ENCODE results near the gene ZNRF2. TPM values are rescaled to one million over a fixed set of nuclear protein-coding genes. Genes with fewer than 3 reads are reported as not detected.

Gene ZNRF2
- total RNA-seq, 1 donor from 2014 or later: 37.7 TPM

- no peaks in the 10 kb centered on the region for H3K9me3 Mint-ChIP-seq
- Histone ChIP-seq H3F3A (ENCODE audit: low read depth) (no peaks in the 10 kb centered on the region), H3K27ac (no peak overlapping the region), H3K4me1 (no peaks in the 10 kb centered on the region), H3K27me3 (no peaks in the 10 kb centered on the region), H3K4me2 (no peak overlapping the region), H3K4me3 (no peak overlapping the region), H3K36me3 (no peaks in the 10 kb centered on the region), H3K79me2 (ENCODE audit: low read depth) (no peaks in the 10 kb centered on the region), H4K20me1 (ENCODE audit: low read depth) (no peaks in the 10 kb centered on the region), H2AFZ (replicated peaks) (no peak overlapping the region), H3K9ac (no peak overlapping the region), H3K9me3 (ENCODE audit: low read depth) (no peaks in the 10 kb centered on the region)
- H3K36me3 Mint-ChIP-seq: no peaks in the 10 kb centered on the region
- TF ChIP-seq EZH2 (IDR thresholded peaks at IDR 0.05) (no peak), CTCF (IDR thresholded peaks at IDR 0.05) (no peak), EZH2phosphoT487 (IDR thresholded peaks at IDR 0.05) (no peak)
- H3K27ac Mint-ChIP-seq: peak overlapping the region; percentile 64
- H3K27me3 Mint-ChIP-seq (ENCODE audit: insufficient read depth, low read depth): peaks cover 3% of the 10 kb centered on the region
- DNase-seq (ENCODE audit: low spot score): no peak
- no peak overlapping the region for H3K4me3 Mint-ChIP-seq
- H3K4me1 Mint-ChIP-seq: peaks cover 7% of the 10 kb centered on the region
Measured at GRCh38 chr7:30240106-30240800, 44.1 kb upstream of the ZNRF2 start.

GRCh38 chr7:30241767-30242166 lies 42.6 kb upstream of the ZNRF2 start:
- H3K4me1 ChIP-seq: no peaks in the 10 kb centered on the region
- H3K27me3 Mint-ChIP-seq (ENCODE audit: insufficient read depth, low read depth): peaks cover 7% of the 10 kb centered on the region
- no peak overlapping the region for H3K9ac ChIP-seq
- TF ChIP-seq EZH2 (IDR thresholded peaks at IDR 0.05): no peak
- no peak for TF ChIP-seq EZH2phosphoT487 (IDR thresholded peaks at IDR 0.05)
- no peak for TF ChIP-seq CTCF (IDR thresholded peaks at IDR 0.05)
- H3K4me3 ChIP-seq: no peak overlapping the region
- no peak overlapping the region for H3K4me2 ChIP-seq
- no peaks in the 10 kb centered on the region for H3K79me2 ChIP-seq (ENCODE audit: low read depth)
- H3K36me3 Mint-ChIP-seq: no peaks in the 10 kb centered on the region
- H3K9me3 Mint-ChIP-seq: no peaks in the 10 kb centered on the region
- no peaks in the 10 kb centered on the region for H3K36me3 ChIP-seq
- H3F3A ChIP-seq (ENCODE audit: low read depth): no peaks in the 10 kb centered on the region
- no peak overlapping the region for H3K4me3 Mint-ChIP-seq
- H3K27ac Mint-ChIP-seq: no peak overlapping the region
- H4K20me1 ChIP-seq (ENCODE audit: low read depth): no peaks in the 10 kb centered on the region
- H2AFZ ChIP-seq (replicated peaks): no peak overlapping the region
- DNase-seq (ENCODE audit: low spot score): no peak
- H3K27ac ChIP-seq: no peak overlapping the region
- H3K9me3 ChIP-seq (ENCODE audit: low read depth): no peaks in the 10 kb centered on the region
- no peaks in the 10 kb centered on the region for H3K27me3 ChIP-seq
- peaks cover 7% of the 10 kb centered on the region for H3K4me1 Mint-ChIP-seq

- peaks cover 7% of the 10 kb centered on the region for H3K27me3 Mint-ChIP-seq (ENCODE audit: insufficient read depth, low read depth)
- H3K9me3 Mint-ChIP-seq: no peaks in the 10 kb centered on the region
- no peak overlapping the region for H3K27ac ChIP-seq
Measured at GRCh38 chr7:30244340-30244739, 40.1 kb upstream of the ZNRF2 start.

More at GRCh38 chr7:30244340-30244739, 40.1 kb upstream of the ZNRF2 start:
- no peak for DNase-seq (ENCODE audit: low spot score)
- Histone ChIP-seq H3K9ac (no peak overlapping the region), H3K4me1 (peaks cover 13% of the 10 kb centered on the region), H3K4me2 (no peak overlapping the region), H3K27me3 (no peaks in the 10 kb centered on the region), H3K36me3 (no peaks in the 10 kb centered on the region), H2AFZ (replicated peaks) (no peak overlapping the region), H3K4me3 (no peak overlapping the region), H3K9me3 (ENCODE audit: low read depth) (no peaks in the 10 kb centered on the region), H4K20me1 (ENCODE audit: low read depth) (no peaks in the 10 kb centered on the region), H3F3A (ENCODE audit: low read depth) (no peaks in the 10 kb centered on the region), H3K79me2 (ENCODE audit: low read depth) (no peaks in the 10 kb centered on the region)
- TF ChIP-seq CTCF (IDR thresholded peaks at IDR 0.05) (no peak), EZH2 (IDR thresholded peaks at IDR 0.05) (no peak), EZH2phosphoT487 (IDR thresholded peaks at IDR 0.05) (no peak)
- Mint-ChIP-seq H3K36me3 (no peaks in the 10 kb centered on the region), H3K4me3 (no peak overlapping the region), H3K27ac (no peak overlapping the region), H3K4me1 (peaks cover 22% of the 10 kb centered on the region)

Measured in neural progenitor cell (in vitro differentiated cells).